Head of caudate nucleus (tissue), 42 donors: ENCODE measurements around the gene DLG1.
"Not testable (repeated sequence)": the region's sequence is repeated elsewhere in the genome, so short reads cannot be mapped to it uniquely, and the experiment has no call there.

Source experiments
- DNase-seq, 42 donors: peaks; one replicate each; pipeline versions ENCODE4 v3.0.0 to v3.0.0-alpha.2; 2020 to 2021; ENCODE audit warnings: mixed read lengths in 7 of 42
- intact Hi-C: fragments of 100-400 bp; cut with DNase I; formaldehyde crosslinking; loops from one replicate; pipeline ENCODE4 v1.15.0; 2022

DLG1 gene

DNA sequence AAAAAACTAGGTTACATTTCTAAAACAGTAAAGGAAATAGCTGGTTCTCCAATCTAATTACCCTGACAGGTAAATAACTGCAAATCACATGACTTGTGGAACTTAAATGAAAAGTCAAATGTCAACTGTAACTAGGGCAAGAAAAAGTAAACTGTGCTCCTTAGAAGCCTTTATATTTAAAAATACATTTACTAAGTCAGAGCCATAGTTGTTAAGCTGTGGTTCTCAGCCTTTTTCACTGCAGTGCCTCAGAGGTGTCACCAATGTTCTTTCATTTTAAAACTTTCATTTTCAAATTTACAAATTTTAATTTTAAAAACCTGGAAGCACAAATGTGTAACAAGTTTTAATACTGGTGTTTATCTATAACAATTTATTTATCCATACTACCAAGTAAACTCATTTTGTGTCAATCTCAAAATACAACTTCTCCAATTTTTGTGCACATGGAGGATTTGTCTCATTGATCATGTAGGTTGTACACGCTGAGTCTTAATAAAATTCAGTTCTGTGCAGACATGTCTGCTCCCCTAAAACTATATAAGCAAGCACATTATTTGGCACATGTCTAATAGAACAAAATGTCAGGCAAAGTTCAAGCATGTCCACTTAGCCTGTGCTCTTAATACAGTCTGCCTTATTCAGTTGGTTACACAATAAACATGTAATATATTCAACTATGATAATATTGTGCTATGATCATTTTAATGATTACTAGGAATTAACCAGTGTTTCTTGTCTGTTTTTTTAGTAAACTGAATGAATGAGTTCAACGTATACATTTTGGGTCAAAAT lies 70.4 kb downstream of the DLG1 start:
- DNase-seq, result no peak
- intact Hi-C loops, result loop anchor here (10.0 kb wide), 1 partner anchor 277 kb away; no protein-coding TSS in a partner anchor

DNA sequence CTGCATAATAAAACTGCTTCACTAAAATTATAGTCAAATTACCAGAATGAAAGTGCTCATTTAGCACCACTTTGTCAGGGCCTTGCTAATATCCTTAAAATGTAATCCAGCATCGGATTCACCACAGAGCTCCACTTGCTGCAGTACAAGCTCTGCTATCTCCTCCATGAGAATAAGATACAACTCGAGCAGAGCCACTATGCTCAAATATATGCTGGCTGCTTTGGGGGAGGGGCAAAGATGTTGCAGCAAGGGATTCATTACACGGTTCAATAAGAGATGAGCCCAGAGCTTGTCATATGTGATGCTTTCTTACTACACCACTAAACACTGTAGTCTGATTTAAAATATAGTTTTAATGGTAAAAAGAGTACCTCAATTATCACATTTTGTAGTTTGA lies 72.2 kb downstream of the DLG1 start:
- peak in 6 of 42 donors; percentile 15 to 52 (median 26) for DNase-seq
- intact Hi-C loops, result loop anchor here (10.0 kb wide), 1 partner anchor 279 kb away; no protein-coding TSS in a partner anchor

DNA sequence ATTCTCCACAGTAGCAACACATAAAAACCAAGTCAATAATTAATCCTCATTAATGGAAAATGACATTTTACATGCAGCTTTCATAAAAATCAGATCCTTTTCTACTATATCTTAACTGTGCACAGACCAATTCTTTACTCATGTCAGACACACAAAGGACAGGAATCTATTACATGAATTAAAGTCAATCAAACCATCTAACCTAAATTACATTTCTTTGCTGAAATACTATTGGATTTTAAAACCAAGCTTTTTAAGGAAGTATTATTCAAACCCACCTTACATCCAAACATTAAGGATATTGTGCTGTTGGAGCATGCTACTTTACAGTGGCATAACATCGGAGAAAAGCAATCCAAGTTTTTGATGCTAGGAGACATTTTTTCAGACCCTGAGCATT lies 72.8 kb downstream of the DLG1 start:
- intact Hi-C loops, result loop anchor here (10.0 kb wide), 1 partner anchor 279 kb away; no protein-coding TSS in a partner anchor
- no peak for DNase-seq

DNA sequence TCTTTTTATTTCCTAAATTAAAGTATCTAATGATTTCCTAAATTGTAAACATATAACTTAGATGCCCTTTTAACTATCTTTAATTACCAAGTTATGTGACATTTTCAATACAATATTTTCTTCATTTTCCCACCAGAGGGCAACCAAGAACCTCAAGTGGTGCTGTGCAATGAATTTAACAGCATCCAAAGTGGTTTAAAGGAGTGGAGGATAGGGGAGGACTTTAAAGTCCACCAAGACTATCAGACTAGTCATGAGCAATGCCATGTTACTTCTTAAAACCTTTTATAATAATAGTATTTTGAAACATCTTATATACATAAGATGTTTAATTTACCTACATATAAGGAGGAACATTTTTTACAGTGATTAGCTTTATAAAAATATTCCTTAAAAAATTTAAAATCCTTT lies 74.4 kb downstream of the DLG1 start:
- intact Hi-C loops, result loop anchor here (10.0 kb wide), 1 partner anchor 281 kb away; no protein-coding TSS in a partner anchor
- peak in 2 of 42 donors; percentile 30 to 60 for DNase-seq

DNA sequence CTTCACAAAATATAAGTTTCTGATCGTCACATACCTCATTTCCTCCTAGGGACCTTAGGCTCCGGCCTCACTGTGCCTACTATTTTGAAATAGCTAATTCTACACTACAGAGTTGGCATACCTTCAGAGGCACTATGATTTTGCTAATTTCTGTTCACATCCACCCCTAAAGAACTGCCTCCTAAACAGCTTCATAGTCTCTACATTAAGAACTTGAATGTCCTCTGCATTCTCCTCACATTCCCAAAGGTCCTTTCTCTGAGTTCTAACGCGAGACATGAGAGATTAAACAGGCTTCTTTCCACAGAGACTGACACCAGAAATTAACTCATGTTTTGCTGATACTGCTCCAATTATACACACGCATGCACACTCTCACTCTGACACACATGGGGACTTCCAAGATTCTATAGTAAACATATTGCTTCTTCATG lies 75.5 kb downstream of the DLG1 start:
- no peak for DNase-seq
- intact Hi-C loops, result loop anchor here (10.0 kb wide), 1 partner anchor 282 kb away; no protein-coding TSS in a partner anchor

DNA sequence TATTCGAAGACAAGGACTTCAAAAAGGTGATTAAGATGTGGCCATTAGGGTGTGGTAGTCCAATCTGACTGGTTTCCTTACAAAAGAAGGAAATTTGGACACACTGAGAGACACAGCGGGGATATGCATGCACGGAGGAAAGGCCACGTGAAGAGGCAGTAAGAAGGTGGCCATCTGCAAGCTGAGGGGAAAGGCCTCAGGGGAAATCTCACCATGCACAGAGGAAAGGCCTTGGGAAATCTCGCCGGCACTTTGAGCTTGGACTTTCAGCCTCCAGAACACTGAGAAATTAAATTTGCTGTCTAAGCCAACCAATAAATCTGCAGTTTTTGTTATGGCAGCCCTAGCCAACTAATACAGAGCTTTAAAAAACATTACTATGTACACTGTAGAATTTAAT lies 78.8 kb downstream of the DLG1 start:
- DNase-seq, result no peak
- intact Hi-C loops, result loop anchor here (10.0 kb wide), 1 partner anchor 285 kb away; no protein-coding TSS in a partner anchor

DNA sequence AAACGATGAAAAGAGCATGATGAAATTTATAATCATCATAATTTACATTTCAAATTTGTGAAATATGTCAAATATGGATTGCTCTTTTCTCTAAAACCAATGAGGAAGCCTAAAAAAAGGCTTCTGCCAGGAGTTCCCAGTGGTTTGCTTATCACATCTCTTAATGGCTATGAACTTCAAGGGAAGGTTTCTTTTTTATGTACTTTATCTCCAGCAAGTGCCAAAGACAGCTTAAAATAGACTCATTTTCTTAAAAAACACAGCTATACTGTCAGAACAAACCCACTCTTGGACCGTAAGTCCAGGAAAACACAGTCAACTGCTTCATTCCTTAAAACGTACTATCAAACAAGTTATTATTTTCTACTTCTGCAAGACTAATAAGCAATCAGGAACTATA lies 80.2 kb downstream of the DLG1 start:
- no peak for DNase-seq
- intact Hi-C loops, result no loop called here

DNA sequence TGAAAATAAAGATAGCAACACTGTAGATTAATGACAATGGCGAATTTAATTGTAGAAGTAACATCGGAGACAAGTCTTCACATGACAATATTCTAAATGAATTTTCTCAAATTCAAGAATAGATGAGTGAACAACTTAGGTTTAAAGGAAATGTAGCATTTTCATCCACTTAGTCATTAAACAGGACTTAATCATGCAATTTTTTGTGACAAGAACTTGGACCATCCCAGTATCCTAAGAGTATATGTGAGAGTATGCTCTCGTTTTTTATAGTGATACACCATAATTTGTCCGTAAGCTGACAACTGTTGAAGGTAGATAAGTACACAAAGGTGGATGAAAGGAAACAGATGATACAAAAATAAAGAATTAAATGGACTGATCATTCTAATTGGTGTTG lies 81.5 kb downstream of the DLG1 start:
- intact Hi-C loops, result no loop called here
- DNase-seq, result no peak

DNA sequence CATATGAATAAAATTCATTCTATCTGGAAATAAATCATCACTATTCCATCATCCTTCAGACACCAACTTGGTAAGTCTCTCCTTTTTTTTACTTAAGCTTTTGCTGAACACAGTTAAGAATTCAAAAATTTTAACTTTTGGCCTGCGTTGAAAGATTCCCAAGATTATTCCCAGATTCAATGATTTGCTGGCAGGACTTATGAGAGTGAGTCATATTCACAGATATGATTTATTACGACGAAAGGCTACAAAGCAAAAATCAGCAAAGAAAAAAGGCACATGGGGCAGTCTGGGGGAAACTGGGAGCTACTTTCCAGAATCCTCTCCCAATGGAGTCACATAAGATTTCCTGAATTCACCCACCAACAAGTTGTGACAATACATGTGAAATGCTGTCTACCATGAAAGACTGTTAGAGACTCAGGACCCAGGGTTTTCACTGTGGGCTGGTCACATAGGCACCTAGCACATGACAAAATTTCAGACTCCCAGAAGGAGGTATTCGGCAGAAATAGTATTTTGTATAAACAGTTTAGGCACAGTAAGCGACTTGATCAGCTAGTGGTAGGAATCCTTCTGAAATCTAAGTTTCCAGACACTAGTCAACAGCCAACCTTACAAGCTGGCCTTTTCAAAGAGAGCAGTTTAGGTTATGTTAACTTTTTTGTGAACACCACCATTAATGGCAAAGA lies 82.1 kb downstream of the DLG1 start:
- intact Hi-C loops, result no loop called here

DNA sequence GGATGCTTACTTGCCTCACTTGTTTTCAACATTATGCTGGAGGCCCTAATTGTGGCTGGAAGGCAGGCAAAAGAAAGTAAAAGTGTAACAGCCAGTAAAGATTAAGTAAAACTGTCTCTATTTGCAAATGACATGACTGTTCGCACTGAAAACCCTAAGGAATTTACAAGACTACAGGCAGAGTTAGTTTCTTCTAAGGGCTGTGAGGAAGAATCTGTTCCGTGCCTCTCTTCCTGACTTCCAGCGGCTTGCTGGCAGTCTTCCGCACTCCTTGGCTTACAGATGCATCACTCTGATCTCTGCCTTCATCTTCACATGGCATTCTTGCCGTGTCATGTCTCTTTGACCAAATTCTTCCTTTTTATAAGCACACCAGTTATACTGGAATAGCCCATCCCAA lies 86.1 kb downstream of the DLG1 start:
- intact Hi-C loops, result no loop called here

More for the DNA sequence above, 82.1 kb downstream of the DLG1 start:
- no peak for DNase-seq

DNA sequence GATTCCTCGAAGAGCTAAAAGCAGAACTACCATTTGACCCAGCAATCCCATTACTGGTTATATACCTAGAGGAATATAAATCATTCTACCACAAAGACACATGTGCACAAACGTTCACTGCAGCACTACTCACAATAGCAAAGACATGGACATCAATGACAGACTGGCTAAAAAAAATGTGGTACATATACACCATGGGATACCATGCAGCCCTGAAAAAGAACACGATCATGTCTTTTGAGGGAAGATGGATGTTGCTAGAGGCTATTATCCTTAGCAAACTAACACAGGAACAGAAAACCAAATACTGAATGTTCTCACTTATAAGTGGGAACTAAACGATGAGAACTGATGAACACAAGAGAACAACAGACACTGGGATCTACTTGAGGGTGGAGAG lies 86.7 kb downstream of the DLG1 start:
- intact Hi-C loops, DNase-seq: not testable (repeated sequence)

More for the DNA sequence above, 86.1 kb downstream of the DLG1 start:
- DNase-seq, result no peak

DNA sequence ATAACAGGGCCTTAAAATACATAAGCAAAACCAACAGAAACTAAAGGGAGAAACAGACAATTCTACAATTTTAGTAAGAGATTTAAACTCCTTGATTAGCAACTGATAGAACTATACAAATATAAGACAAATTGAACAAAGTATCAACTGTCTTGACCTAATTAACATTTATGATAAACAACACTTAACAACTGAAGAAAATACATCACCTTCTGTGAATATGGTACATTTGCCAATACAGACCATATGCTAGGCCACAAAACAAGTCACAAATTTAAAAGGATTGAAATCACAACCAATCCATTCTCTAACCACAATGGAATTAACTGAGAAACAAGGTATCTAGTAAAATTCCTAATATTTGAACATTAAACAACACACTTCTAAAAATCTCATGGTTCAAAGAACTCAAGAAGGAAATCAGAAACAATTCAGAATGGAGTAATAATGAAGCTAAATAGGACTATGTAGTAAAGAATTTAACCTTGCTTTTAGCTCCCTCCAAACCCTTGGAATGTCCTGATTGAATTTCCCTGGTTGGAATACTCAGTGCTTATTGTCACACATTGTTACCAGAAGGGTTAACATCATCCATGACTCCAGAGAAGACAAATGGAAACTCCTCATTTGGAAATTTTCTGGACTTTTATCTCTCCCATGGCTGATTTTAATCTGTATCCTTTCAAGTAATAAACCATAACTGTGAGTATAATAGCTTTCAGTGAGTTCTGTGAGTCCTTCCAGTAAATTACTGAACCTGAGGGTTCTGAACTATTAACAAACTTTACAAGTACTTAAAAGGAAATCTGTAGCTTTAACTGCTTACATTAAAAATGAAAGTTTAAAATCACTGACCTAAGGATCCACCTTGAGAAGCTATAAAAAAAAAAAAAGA lies 88.8 kb downstream of the DLG1 start:
- intact Hi-C loops, result no loop called here
- no peak for DNase-seq

DNA sequence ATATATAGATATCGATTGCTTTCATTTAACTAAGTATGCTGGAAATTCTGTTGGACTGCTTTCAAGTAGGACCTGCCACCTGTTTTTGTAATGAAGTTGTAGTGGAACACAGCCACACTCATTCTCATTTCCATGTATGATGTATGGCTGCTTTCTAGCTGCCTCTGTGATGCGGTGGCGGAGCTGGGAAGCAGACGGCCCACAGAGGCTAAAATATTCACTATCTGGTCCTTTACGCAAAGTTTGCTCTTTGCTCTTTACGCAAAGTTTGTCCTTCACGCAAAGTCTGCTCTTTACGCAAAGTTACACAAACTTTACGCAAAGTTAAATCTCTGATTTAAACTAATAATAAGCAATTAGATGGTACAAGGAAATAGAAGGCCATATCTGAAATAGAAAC lies 91.5 kb downstream of the DLG1 start:
- intact Hi-C loops, result no loop called here
- no peak for DNase-seq

DNA sequence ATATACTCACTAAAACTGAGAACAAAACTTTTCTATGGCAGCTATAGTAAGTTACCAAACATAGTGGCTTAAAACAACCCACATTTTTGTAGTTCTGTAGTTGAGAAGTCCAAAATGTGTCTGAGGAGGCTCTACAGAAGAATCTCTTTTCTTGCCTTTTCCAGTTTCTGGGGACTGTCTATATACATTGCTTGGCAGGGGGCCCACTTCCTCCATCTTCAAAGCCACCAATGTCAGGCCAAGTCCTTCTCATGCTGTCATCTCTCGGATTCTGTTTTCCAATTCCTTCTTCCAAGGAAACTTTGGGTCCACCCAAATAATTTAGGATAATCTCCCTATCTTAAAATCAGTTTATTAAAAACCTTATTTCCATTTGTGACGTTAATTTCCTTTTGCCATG lies 92.7 kb downstream of the DLG1 start:
- no peak for DNase-seq
- intact Hi-C loops, result no loop called here

DNA sequence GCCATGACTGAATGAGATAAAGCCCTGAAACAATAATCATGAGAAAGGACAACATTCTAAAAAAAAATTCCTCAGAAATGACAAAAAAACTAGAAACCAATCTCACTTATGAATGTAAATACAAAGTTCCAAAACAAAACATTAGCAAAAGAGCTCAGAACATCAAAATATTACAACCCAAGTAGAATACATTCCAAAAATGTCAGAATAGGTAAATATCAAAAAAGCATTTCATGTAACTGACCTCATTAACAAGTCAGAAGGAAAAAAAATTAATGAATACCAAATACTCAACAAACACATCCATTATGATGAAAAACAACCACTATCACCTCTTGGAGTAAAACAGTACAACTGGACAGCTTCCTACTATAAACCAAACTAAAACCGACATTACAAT lies 93.1 kb downstream of the DLG1 start:
- DNase-seq, result no peak
- intact Hi-C loops, result no loop called here

DNA sequence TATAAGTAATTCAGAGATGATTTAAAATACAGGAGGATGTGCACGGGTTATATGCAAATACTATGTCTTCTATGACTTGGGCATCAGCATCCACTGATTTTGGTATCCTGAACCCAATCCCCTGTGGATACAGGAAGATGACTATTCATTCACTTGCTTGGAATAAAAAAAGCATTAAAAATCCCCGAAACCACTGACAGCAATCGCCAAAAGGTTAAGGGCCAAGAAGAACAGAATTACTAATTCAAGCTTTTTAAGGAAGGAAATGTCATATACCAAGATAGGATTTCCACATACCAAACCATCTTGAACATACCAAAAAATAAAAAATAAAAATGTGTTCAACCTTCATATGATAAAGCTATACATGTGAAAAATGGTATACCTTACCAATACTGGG lies 93.7 kb downstream of the DLG1 start:
- intact Hi-C loops, result no loop called here
- no peak for DNase-seq

DNA sequence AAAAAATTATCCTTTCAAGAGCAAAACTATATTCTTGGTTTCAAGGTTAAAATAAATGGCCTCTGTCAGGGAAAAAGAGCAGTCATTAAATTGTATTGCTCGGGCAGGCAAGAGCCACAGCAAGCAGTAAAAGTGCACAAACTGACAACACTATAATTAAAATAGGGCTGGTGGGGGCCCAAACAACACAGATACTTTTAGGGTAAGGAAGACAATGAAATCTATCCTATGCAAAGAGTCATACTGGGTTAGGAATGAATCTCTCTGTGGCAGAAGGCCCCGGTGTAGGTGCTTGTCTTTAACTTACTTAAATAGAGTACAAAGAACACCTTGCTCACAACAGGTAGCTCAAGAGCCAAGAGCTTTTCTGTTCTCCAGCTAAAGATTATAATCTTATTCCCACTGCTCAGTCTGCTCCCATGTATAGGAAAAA lies 94.7 kb downstream of the DLG1 start:
- DNase-seq, result no peak
- intact Hi-C loops, result no loop called here

DNA sequence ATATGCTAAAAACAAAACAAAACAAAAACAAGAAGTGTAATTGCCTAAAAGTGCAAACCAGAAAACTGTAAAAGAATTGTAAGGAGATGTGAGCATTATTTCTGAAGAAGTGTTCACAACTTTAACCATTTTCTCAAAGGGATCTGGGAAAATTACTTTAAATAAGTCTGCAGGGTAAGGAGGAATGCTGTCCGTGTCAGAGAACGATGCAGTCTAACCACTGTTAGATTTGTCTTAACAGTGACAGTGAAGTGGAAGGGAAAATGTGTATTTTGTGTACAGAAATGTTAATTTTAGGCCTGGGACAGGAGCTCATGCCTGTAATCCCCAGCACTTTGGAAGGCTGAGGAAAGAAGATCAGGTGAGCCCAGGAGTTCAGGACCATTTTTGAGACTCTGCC lies 95.7 kb downstream of the DLG1 start:
- DNase-seq, result no peak
- intact Hi-C loops, result no loop called here

DNA sequence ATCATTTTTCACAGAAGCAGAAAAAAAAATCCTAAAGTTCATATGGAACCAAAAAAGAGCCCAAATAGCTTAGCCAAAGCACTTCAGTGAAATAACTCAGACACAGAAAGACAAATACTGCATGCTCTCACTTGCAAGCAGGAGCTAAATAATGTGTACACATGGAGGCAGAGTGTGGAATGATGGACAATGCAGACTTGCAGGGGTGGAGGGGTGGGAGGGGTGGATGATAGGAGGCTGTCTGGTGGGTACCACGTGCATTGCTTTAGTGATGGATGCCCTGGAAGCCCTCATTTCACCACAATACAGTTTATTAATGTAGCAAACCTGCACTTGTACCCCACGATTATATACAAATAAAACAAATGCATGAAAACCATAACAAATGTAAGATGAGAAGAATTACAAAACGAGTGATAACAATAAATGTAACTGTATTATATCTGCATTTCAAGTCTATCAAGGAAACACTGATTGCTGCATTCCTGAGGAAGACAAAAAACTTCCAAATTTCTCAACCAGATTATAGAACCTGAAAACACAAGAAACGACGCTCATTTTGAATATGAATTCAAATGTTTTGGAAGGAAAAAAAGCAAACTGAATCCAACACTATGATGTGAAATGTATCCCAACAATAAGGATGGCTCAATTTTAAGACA lies 96.5 kb downstream of the DLG1 start:
- no peak for DNase-seq
- intact Hi-C loops, result no loop called here
